Motor neuron (in vitro differentiated cells): ENCODE results near the gene CNP. TPM values are rescaled to one million over a fixed set of nuclear protein-coding genes. Genes with fewer than 3 reads are reported as not detected.

Experiments
- ATAC-seq, 8 experiments: fragments of 200-7000 bp; cut with Tn5 transposase; replicated peaks in 6 of 8; 2 replicates each; pipeline ENCODE4 v1.8.0; 2021; ENCODE audit warnings: mild to moderate bottlenecking in 8 of 8, moderate library complexity in 8 of 8
- H3K27ac ChIP-seq, 2 donors: fragments of 250-450 bp; sonication (Bioruptor Pico); 2 replicates each; pipeline ENCODE4 v1.9.0; 2021; ENCODE audit warnings: antibody characterized with exemption in 2 of 2, mild to moderate bottlenecking in 2 of 2, moderate library complexity in 1 of 2
- H3K4me1 ChIP-seq, 2 donors: fragments of 250-450 bp; sonication (Bioruptor Pico); replicated peaks in 1 of 2; 2 replicates each; pipeline ENCODE4 v1.6.1; 2021; ENCODE audit warnings: antibody characterized with exemption in 2 of 2, mild to moderate bottlenecking in 2 of 2, moderate library complexity in 1 of 2
- H3K4me3 ChIP-seq, 5 donors: fragments of 250-450 bp; sonication (Bioruptor Pico); 2 replicates each; pipeline ENCODE4 v1.9.0; 2021; ENCODE audit warnings: antibody characterized with exemption in 5 of 5, mild to moderate bottlenecking in 5 of 5, moderate library complexity in 4 of 5
- WGBS, 10 experiments: fragments of 450-650 bp; shearing (Covaris generic); methylation state at CpG; one replicate each; pipeline ENCODE4 v1.0.0; 2022; 5-methylcytosine and 5-hydroxymethylcytosine counted together
- in situ Hi-C, 9 experiments: fragments of 400-800 bp; cut with MboI; loops; one replicate each; pipeline ENCODE4 v1.15.0; 2021; ENCODE audit warnings: low sequenced_read_pairs in 9 of 9, low pct_unique_long_range_greater_than_20kb in 2 of 9; ENCODE audit not compliant: unreplicated experiment in 9 of 9
- total RNA-seq, 8 experiments: library from RNA; unstranded; fragments of 300-600 nt; gene quantifications; 2 replicates each; pipeline versions ENCODE4 v1.2.3 to v1.2.4, GENCODE V29; 2022

Gene CNP
- total RNA-seq, 8 experiments from 2014 or later, result 20.5 to 99.0 (median 51.0) TPM

DNA sequence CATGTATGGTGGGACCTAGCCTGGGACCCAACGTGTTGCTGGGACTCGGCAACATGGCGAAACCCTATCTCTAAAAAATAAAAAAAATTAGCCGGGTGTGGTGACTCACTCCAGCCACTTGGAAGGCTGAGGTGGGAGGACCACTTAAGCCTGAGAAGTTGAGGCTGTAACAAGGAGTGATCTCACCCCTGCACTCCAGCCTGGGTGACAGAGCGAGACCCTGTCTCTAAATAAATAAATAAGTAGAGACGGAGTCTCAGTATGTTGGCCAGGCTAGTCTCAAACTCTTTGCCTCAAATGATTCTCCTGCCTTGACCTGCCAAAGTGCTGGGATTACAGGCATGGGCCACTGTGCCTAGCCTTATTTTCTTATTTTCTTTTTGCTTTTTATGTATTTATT lies 10.1 kb upstream of the CNP start:
- WGBS, 10 experiments, result 80 to 100% (median 87%) methylated on average over 1 to 6 of the region's 6 CpGs; no CpG with 5 or more reads in 4 of the 10 experiments
- in situ Hi-C loops, result loop anchor here in 1 of 9 experiments (25.0 kb wide), 1 partner anchor 156 kb away; the partner anchor contains the start of genes DHX58, HSPB9 and KAT2A

GRCh38 chr17:41957031-41957868 lies 9.3 kb upstream of the CNP start:
- in situ Hi-C loops, result loop anchor here in 1 of 9 experiments (25.0 kb wide), 1 partner anchor 155 kb away; the partner anchor contains the start of genes DHX58, HSPB9 and KAT2A

More for the DNA sequence above, 10.1 kb upstream of the CNP start:
- no peak overlapping the region for H3K27ac ChIP-seq
- ATAC-seq, result no peak
- no peaks in the 10 kb centered on the region for H3K4me1 ChIP-seq
- H3K4me3 ChIP-seq, result no peak overlapping the region

DNA sequence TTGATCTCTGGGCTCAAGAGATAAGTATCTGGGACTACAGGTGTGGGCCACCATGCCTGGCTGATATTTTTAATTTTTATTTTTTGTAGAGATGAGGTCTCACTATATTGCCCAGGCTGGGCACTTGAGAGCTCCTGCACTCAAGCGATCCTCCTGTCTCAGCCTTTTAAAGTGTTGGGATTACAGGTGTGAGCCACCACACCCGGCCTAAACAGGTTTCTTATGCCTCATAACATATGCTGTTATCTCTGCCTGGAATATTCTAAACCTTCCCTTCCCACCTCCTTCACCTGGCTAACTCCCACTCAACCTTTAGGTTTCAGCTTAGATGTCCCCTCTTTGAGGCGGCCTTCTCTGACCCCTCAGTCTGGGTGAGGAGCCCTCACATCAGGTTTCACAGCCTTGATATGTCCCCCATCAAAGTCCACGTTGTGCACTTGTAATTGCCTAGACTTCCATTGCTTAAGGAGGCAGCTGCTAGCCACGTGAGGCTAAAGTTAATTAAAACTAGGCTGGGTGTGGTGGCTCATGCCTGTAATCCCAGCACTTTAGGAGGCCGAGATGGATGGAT lies 8.6 kb upstream of the CNP start:
- in situ Hi-C loops, result loop anchor here in 1 of 9 experiments (25.0 kb wide), 1 partner anchor 154 kb away; the partner anchor contains the start of genes DHX58, HSPB9 and KAT2A
- H3K4me1 ChIP-seq, result peaks cover 0 to 3% of the 10 kb centered on the region in 2 donors
- 59 to 100% (median 88%) methylated on average over 1 to 5 of the region's 6 CpGs; no CpG with 5 or more reads in 3 of the 10 experiments for WGBS, 10 experiments
- no peak for ATAC-seq
- no peak overlapping the region for H3K27ac ChIP-seq
- no peak overlapping the region for H3K4me3 ChIP-seq

More at GRCh38 chr17:41957031-41957868, 9.3 kb upstream of the CNP start:
- Histone ChIP-seq H3K4me1 (no peaks in the 10 kb centered on the region), H3K4me3 (no peak overlapping the region), H3K27ac (no peak overlapping the region)
- WGBS, 10 experiments, result 60 to 100% (median 72%) methylated on average over 1 to 6 of the region's 11 CpGs; no CpG with 5 or more reads in 2 of the 10 experiments
- no peak for ATAC-seq

GRCh38 chr17:41959030-41959335 lies 7.6 kb upstream of the CNP start:
- H3K4me1 ChIP-seq, result peaks cover 0 to 5% of the 10 kb centered on the region in 2 donors
- no peak for ATAC-seq
- in situ Hi-C loops, result loop anchor here in 1 of 9 experiments (25.0 kb wide), 1 partner anchor 153 kb away; the partner anchor contains the start of genes DHX58, HSPB9 and KAT2A
- no peak overlapping the region for H3K4me3 ChIP-seq
- WGBS, 10 experiments, result 40 to 60% methylated on average over 1 of the region's 2 CpGs; no CpG with 5 or more reads in 8 of the 10 experiments
- no peak overlapping the region for H3K27ac ChIP-seq

DNA sequence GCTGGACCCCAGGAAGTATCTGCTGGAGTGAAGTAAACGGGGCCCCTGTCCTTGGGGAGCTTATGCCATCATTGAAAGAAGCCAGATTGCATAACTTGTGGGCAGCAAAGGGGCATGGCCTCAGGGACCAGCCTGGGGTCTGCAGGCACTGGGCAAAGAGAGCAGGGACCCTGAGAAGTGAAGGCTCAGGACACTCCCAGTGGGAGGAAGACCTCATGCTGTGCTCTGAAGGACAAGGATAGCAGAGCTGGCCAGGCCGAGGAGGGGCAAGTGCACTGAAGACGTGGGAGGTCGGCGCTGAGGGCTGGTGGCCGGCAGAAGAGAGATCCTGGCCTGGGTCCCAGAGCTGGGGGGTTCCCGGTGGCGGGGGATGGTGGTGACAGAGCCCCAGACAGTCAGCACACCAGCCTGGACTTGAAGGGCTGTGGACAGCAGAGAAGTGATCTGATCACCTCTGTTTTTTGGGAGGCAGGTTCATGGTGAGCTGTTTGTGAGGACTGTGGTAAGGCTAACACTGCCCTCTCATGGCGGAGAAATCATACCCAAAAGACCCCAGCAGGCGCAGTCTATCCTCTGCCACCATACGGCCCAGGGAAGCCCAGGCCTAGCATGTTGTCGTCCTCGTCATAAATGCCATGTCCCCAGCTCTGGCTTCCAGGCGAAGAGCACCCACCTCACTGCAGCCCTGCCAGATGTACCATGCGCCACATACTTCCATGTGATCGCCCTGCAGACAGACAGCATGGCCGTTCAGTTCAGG lies 7.1 kb upstream of the CNP start:
- no peak overlapping the region for H3K27ac ChIP-seq
- 0 to 100% (median 80%) methylated on average over 1 to 5 of the region's 17 CpGs; no CpG with 5 or more reads in 5 of the 10 experiments for WGBS, 10 experiments

DNA sequence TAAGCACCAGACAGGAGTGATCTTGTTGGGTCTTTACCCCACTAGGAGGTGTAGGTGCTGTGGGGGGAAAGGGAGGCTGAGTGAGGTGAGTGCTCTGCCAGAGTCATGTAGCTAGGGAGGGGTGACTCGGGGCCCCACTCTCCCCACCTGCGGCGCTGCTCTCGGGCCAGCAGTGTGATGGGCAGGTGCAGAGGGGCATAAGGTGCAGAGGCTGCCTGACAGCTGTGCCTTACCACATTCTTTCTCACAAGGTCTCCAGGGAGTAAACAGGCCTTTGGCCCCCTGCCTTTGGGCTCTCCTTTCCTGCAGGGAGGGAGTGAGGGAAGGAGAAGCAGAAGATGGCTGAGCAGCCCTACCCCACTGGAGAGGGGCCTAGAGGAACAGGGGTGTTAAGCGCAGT lies 4.5 kb upstream of the CNP start:
- Histone ChIP-seq H3K4me3 (no peak overlapping the region), H3K27ac (no peak overlapping the region), H3K4me1 (peaks cover 5 to 8% of the 10 kb centered on the region in 2 donors)
- 80 to 93% methylated on average over 1 to 4 of the region's 5 CpGs; no CpG with 5 or more reads in 8 of the 10 experiments for WGBS, 10 experiments
- ATAC-seq, result no peak
- in situ Hi-C loops, result loop anchor here in 1 of 9 experiments (25.0 kb wide), 1 partner anchor 150 kb away; the partner anchor contains the start of genes DHX58, HSPB9 and KAT2A

More for the DNA sequence above, 7.1 kb upstream of the CNP start:
- H3K4me1 ChIP-seq, result peaks cover 0 to 5% of the 10 kb centered on the region in 2 donors
- in situ Hi-C loops, result loop anchor here in 1 of 9 experiments (25.0 kb wide), 1 partner anchor 153 kb away; the partner anchor contains the start of genes DHX58, HSPB9 and KAT2A
- peak in 7 of 8 experiments; percentile 18 to 83 (median 34) for ATAC-seq
- H3K4me3 ChIP-seq, result no peak overlapping the region

GRCh38 chr17:41962768-41963434 lies 3.7 kb upstream of the CNP start:
- in situ Hi-C loops, result loop anchor here in 1 of 9 experiments (25.0 kb wide), 1 partner anchor 149 kb away; the partner anchor contains the start of genes DHX58, HSPB9 and KAT2A
- Histone ChIP-seq H3K4me1 (peaks cover 10 to 14% of the 10 kb centered on the region in 2 donors), H3K4me3 (no peak overlapping the region), H3K27ac (peak overlapping the region in 1 of 2 donors; percentile 11)
- WGBS, 10 experiments, result 15 to 88% (median 48%) methylated on average over 1 to 7 of the region's 9 CpGs; no CpG with 5 or more reads in 2 of the 10 experiments
- ATAC-seq, result peak; percentile 5 to 26 (median 15)

DNA sequence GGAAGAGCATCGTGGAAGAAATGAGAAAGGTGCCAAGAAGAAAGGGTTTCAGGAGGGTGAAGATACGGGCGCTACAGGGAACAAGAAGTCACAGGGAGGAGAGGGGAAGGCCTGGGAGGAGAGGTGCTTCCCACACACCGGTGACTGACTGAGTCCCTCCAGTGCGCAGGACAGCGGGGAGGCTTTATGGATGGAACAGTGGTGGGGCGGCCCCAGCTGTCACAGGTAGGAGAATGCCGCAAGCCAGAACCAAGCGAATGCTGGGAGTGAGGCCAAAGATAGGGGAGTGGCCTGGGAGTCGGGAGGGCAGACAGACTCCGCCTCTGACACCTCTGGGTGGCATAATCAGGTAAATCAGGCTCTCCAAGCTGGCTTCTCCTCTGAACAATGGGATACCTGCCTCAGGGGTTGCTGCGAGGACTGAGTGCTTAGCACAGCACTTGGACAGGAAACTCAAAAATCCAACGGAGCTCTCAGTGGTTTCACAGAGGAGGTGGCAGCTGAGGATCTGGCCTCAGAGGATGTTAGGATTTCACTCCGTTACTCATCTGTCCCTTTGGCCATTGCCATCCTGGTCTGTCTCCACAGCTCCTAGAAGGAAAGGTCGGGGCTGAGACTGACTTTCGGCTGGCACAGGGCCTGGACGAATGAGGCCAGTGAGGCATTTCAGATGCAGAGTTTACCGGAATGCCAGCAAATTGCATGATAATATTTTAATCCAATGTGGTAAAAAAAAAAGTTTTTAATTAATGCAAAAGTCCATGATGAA lies 717 bp upstream of the CNP start:
- peaks cover 10 to 14% of the 10 kb centered on the region in 2 donors for H3K4me1 ChIP-seq

GRCh38 chr17:41967141-41967920 lies 736 bp downstream of the CNP start:
- peak in 1 of 8 experiments; percentile 18 for ATAC-seq
- Histone ChIP-seq H3K4me3 (peak overlapping the region; percentile 70 to 89 (median 83)), H3K4me1 (peaks cover 10 to 14% of the 10 kb centered on the region in 2 donors), H3K27ac (peak overlapping the region; percentile 23 to 73)
- in situ Hi-C loops, result loop anchor here in 1 of 9 experiments (25.0 kb wide), 1 partner anchor 145 kb away; the partner anchor contains the start of genes DHX58, HSPB9 and KAT2A
- 0 to 80% (median 40%) methylated on average over 1 to 6 of the region's 39 CpGs; no CpG with 5 or more reads in 5 of the 10 experiments for WGBS, 10 experiments

More for the DNA sequence above, 717 bp upstream of the CNP start:
- H3K27ac ChIP-seq, result peak overlapping the region in 1 of 2 donors; percentile 23
- peak; percentile 5 to 49 (median 24) for ATAC-seq
- peak overlapping the region; percentile 70 to 89 (median 83) for H3K4me3 ChIP-seq
- WGBS, 10 experiments, result 4 to 46% (median 21%) methylated on average over 3 to 11 of the region's 18 CpGs; no CpG with 5 or more reads in 1 of the 10 experiments
- in situ Hi-C loops, result loop anchor here in 1 of 9 experiments (25.0 kb wide), 1 partner anchor 146 kb away; the partner anchor contains the start of genes DHX58, HSPB9 and KAT2A

DNA sequence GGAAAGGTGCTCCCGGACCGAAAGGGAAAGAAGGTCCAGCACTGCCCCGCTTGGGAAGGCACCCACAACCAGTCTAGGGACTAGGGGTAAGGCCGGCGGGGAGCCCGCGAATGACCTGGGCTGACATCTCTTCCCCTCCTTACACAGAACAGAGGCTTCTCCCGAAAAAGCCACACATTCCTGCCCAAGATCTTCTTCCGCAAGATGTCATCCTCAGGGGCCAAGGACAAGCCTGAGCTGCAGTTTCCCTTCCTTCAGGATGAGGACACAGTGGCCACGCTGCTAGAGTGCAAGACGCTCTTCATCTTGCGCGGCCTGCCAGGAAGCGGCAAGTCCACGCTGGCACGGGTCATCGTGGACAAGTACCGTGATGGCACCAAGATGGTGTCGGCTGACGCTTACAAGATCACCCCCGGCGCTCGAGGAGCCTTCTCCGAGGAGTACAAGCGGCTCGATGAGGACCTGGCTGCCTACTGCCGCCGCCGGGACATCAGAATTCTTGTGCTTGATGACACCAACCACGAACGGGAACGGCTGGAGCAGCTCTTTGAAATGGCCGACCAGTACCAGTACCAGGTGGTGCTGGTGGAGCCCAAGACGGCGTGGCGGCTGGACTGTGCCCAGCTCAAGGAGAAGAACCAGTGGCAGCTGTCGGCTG lies 1.5 kb downstream of the CNP start:
- Histone ChIP-seq H3K4me1 (peaks cover 6 to 14% of the 10 kb centered on the region in 2 donors), H3K4me3 (no peak overlapping the region), H3K27ac (no peak overlapping the region)
- in situ Hi-C loops, result loop anchor here in 1 of 9 experiments (25.0 kb wide), 1 partner anchor 144 kb away; the partner anchor contains the start of genes DHX58, HSPB9 and KAT2A
- ATAC-seq, result no peak
- WGBS, 10 experiments, result 81 to 100% (median 94%) methylated on average over 4 to 17 of the region's 37 CpGs; no CpG with 5 or more reads in 4 of the 10 experiments
